ENCODE measurements around the gene CCR9. TPM values are rescaled to one million over a fixed set of nuclear protein-coding genes. Genes with fewer than 3 reads are reported as not detected.

CCR9 gene
- total and polyA plus RNA-seq, 2 experiments from 2014 or later: not detected

- DNase-seq (ENCODE audit: low spot score) (no peak), ATAC-seq (no peak)
- H3K4me3 Mint-ChIP-seq: no peak overlapping the region
- H3K4me1 Mint-ChIP-seq: peaks cover 17% of the 10 kb centered on the region
- TF ChIP-seq STAT1 (IDR thresholded peaks at IDR 0.05; ENCODE audit: unreplicated experiment) (no peak), EZH2 (IDR thresholded peaks at IDR 0.05; ENCODE audit: low read depth, unreplicated experiment) (no peak), EZH2phosphoT487 (IDR thresholded peaks at IDR 0.05; ENCODE audit: unreplicated experiment) (no peak), ZNF331 (CRISPR knock-in tag; IDR thresholded peaks at IDR 0.05; ENCODE audit: low read depth) (no peak), NANOG (IDR thresholded peaks at IDR 0.05; ENCODE audit: borderline replicate concordance) (no peak), POLR2AphosphoS5 (IDR thresholded peaks at IDR 0.05; ENCODE audit: low read depth) (no peak), ZNF114 (CRISPR knock-in tag; IDR thresholded peaks at IDR 0.05) (no peak), ETS1 (IDR thresholded peaks at IDR 0.05) (no peak), ZNF462 (CRISPR knock-in tag; IDR thresholded peaks at IDR 0.05) (no peak), REST (IDR thresholded peaks at IDR 0.05; ENCODE audit: unreplicated experiment) (no peak), CTCF (conservative IDR thresholded peaks at IDR 0.05; ENCODE audit: low read depth in 2 of 2) (no peak), CREB1 (CRISPR knock-in tag; IDR thresholded peaks at IDR 0.05; ENCODE audit: low read depth) (no peak), JUNB (IDR thresholded peaks at IDR 0.05; ENCODE audit: unreplicated experiment) (no peak)
- Histone ChIP-seq H3K4me3 (no peak overlapping the region), H3K79me2 (replicated peaks; ENCODE audit: insufficient read depth) (no peaks in the 10 kb centered on the region), H3K36me3 (ENCODE audit: insufficient read depth) (peaks cover 16% of the 10 kb centered on the region), H3K4me2 (no peak overlapping the region), H2AFZ (no peak overlapping the region), H3K27me3 (ENCODE audit: insufficient read depth) (no peaks in the 10 kb centered on the region), H3K4me1 (ENCODE audit: insufficient read depth) (no peaks in the 10 kb centered on the region), H3F3A (replicated peaks; ENCODE audit: low read depth) (no peaks in the 10 kb centered on the region), H3K27ac (ENCODE audit: low read depth) (no peak overlapping the region), H3K9me2 (ENCODE audit: insufficient read depth) (no peaks in the 10 kb centered on the region), H4K20me1 (replicated peaks; ENCODE audit: insufficient read depth) (peaks cover 6% of the 10 kb centered on the region)
- no peaks in the 10 kb centered on the region; the same call in 2 of the 3 replicates for H3K9me3 Mint-ChIP-seq
- peaks cover 32% of the 10 kb centered on the region for H3K36me3 Mint-ChIP-seq (ENCODE audit: low read depth)
- H3K27me3 Mint-ChIP-seq (ENCODE audit: insufficient read depth, low read depth, poor library complexity): peaks cover 1% of the 10 kb centered on the region
- H3K27ac Mint-ChIP-seq: no peak overlapping the region
Measured at GRCh38 chr3:45937206-45938042, 51.1 kb downstream of the CCR9 start.

All from GM23338 (cell line).